GM21367 (cell line): ENCODE data around the gene SGMS1.
A peak's percentile ranks its signal among the peaks of the same experiment; 100 is the strongest.
"Not testable (repeated sequence)": the region's sequence is repeated elsewhere in the genome, so short reads cannot be mapped to it uniquely, and the experiment has no call there.

ENCODE experiments used
- ATAC-seq: cut with Tn5 transposase; IDR thresholded peaks from one replicate; pipeline ENCODE4 v1.9.1; 2021; ENCODE audit not compliant: unreplicated experiment

The SGMS1 gene

GRCh38 chr10:50431791-50432190 lies 192.0 kb downstream of the SGMS1 start:
- ATAC-seq: peak; percentile 69

GRCh38 chr10:50431133-50431532 lies 192.6 kb downstream of the SGMS1 start:
- ATAC-seq: no peak

GRCh38 chr10:50426485-50426884 lies 197.3 kb downstream of the SGMS1 start:
- peak; percentile 71 for ATAC-seq

- ATAC-seq: not testable (repeated sequence)
Observed at GRCh38 chr10:50425215-50425614, 198.5 kb downstream of the SGMS1 start.

- ATAC-seq: no peak
Observed at GRCh38 chr10:50423448-50423847, 200.3 kb downstream of the SGMS1 start.

- no peak for ATAC-seq
Observed at GRCh38 chr10:50422259-50422658, 201.5 kb downstream of the SGMS1 start.

GRCh38 chr10:50421026-50421719 lies 202.6 kb downstream of the SGMS1 start:
- ATAC-seq: peak; percentile 36

GRCh38 chr10:50420196-50420595 lies 203.6 kb downstream of the SGMS1 start:
- ATAC-seq: no peak

- ATAC-seq: no peak
Observed at GRCh38 chr10:50419756-50420155, 204.0 kb downstream of the SGMS1 start.

GRCh38 chr10:50419091-50419490 lies 204.7 kb downstream of the SGMS1 start:
- ATAC-seq: no peak

GRCh38 chr10:50417886-50418830 lies 205.6 kb downstream of the SGMS1 start:
- peak; percentile 72 for ATAC-seq

- ATAC-seq: no peak
Observed at GRCh38 chr10:50417486-50417885, 206.3 kb downstream of the SGMS1 start.

GRCh38 chr10:50416881-50417280 lies 206.9 kb downstream of the SGMS1 start:
- ATAC-seq: no peak

GRCh38 chr10:50416181-50416824 lies 207.5 kb downstream of the SGMS1 start:
- no peak for ATAC-seq

GRCh38 chr10:50415292-50415691 lies 208.5 kb downstream of the SGMS1 start:
- no peak for ATAC-seq

GRCh38 chr10:50410066-50410811 lies 213.5 kb downstream of the SGMS1 start:
- no peak for ATAC-seq

GRCh38 chr10:50407076-50407801 lies 216.5 kb downstream of the SGMS1 start:
- no peak for ATAC-seq

GRCh38 chr10:50406457-50407070 lies 217.2 kb downstream of the SGMS1 start:
- ATAC-seq: no peak

GRCh38 chr10:50405723-50406122 lies 218.0 kb downstream of the SGMS1 start:
- ATAC-seq: no peak
